Panc1 (cell line): ENCODE results near the gene KRT78. TPM values are rescaled to one million over a fixed set of nuclear protein-coding genes. Genes with fewer than 3 reads are reported as not detected.

Experiments used
- ATAC-seq: fragments of 200-7000 bp; cut with Tn5 transposase; 2 replicates; pipeline ENCODE4 v1.9.1; 2020; ENCODE audit warnings: mild to moderate bottlenecking, moderate library complexity
- BruUV-seq: library from RNA; stranded (reverse); fragments of 400-500 nt; replicated peaks from 2 replicates; lab custom pipeline; 2021; lab: Mats Ljungman, UMichigan
- CTCF ChIA-PET: fragments of 300-600 bp; sonication (Branson Sonifier 250); formaldehyde crosslinking; loops from one replicate; lab custom pipeline; 2022; ENCODE audit warnings: antibody characterized with exemption; lab: Charles Lee
- POLR2A ChIA-PET: fragments of 300-600 bp; sonication (Branson Sonifier 250); formaldehyde crosslinking; loops from one replicate; lab custom pipeline; 2022; ENCODE audit warnings: antibody characterized with exemption; lab: Charles Lee
- DNase-seq: peaks from one replicate; pipeline ENCODE4 v3.0.0-alpha.2; 2010; ENCODE audit warnings: low read depth, low spot score
- H3K27ac ChIP-seq: 2 replicates; pipeline ENCODE4 v1.5.1; 2011; ENCODE audit warnings: mild to moderate bottlenecking, low read length, inconsistent platforms
- H3K27me3 ChIP-seq: fragments of 200-500 bp; sonication (Bioruptor generic); 2 replicates; pipeline ENCODE4 v1.6.0; 2014; ENCODE audit warnings: low read length, inconsistent platforms; ENCODE audit not compliant: control insufficient read depth, insufficient read depth
- H3K36me3 ChIP-seq: fragments of 200-500 bp; sonication (Bioruptor generic); 2 replicates; pipeline ENCODE4 v1.5.1; 2014; ENCODE audit warnings: inconsistent platforms, mild to moderate bottlenecking, low read length, moderate library complexity; ENCODE audit not compliant: control insufficient read depth, insufficient read depth
- H3K4me1 ChIP-seq: 2 replicates; pipeline ENCODE4 v1.5.1; 2011; ENCODE audit warnings: inconsistent platforms, mild to moderate bottlenecking, low read length, moderate library complexity; ENCODE audit not compliant: control insufficient read depth, insufficient read depth
- H3K4me3 ChIP-seq, 2 experiments: 2 replicates each; pipeline ENCODE4 v1.5.1; 2011 to 2012; ENCODE audit warnings: low read depth in 2 of 2, low read length in 2 of 2, mild to moderate bottlenecking in 2 of 2, inconsistent platforms in 1 of 2, moderate library complexity in 1 of 2
- H3K9me3 ChIP-seq: fragments of 200-500 bp; sonication (Bioruptor generic); 2 replicates; pipeline ENCODE4 v1.5.1; 2014; ENCODE audit warnings: low read depth, mild to moderate bottlenecking, inconsistent platforms, low read length, moderate library complexity; ENCODE audit not compliant: control insufficient read depth, insufficient read depth
- POLR2AphosphoS5 ChIP-seq: IDR thresholded peaks from 2 replicates; pipeline ENCODE4 v1.6.1; 2012; ENCODE audit warnings: mild to moderate bottlenecking, low read depth, low read length, moderate library complexity
- SIN3A ChIP-seq: IDR thresholded peaks from 2 replicates; pipeline ENCODE4 v1.6.1; 2012; ENCODE audit warnings: low read depth, mild to moderate bottlenecking, low read length, moderate library complexity, borderline replicate concordance; ENCODE audit not compliant: insufficient read depth
- TCF7L2 ChIP-seq: IDR thresholded peaks from 2 replicates; pipeline ENCODE4 v1.6.1; 2011; ENCODE audit warnings: mild to moderate bottlenecking, low read depth, low read length, inconsistent platforms
- in situ Hi-C: cut with HindIII; loops from 2 replicates; pipeline ENCODE4 v1.10.0; 2016; ENCODE audit warnings: low sequenced_read_pairs, low pct_unique_long_range_greater_than_20kb
- intact Hi-C: fragments of 100-400 bp; cut with micrococcal nuclease; formaldehyde crosslinking; loops from one replicate; pipeline ENCODE4 v1.10.0; 2022; ENCODE audit not compliant: unreplicated experiment
- total RNA-seq: library from RNA; stranded (reverse); gene quantifications from one replicate; pipeline ENCODE4 v1.2.1, GENCODE V29; 2021; ENCODE audit not compliant: unreplicated experiment
- TF ChIP-seq, protein P1 (sequence below): fragments of 450-650 bp; IDR thresholded peaks from 2 replicates; pipeline ENCODE4 v1.5.1; 2017; ENCODE audit warnings: mild to moderate bottlenecking
- TF ChIP-seq, protein P2 (sequence below), 2 experiments: IDR thresholded peaks; 2 replicates each; pipeline ENCODE4 v1.6.1; 2011 to 2012; ENCODE audit warnings: low read depth in 2 of 2, control low read depth in 1 of 2, low read length in 1 of 2, mild to moderate bottlenecking in 1 of 2, moderate library complexity in 1 of 2; ENCODE audit not compliant: insufficient read depth in 1 of 2

KRT78 gene
- total RNA-seq, 1 experiment from 2014 or later: not detected

DNA sequence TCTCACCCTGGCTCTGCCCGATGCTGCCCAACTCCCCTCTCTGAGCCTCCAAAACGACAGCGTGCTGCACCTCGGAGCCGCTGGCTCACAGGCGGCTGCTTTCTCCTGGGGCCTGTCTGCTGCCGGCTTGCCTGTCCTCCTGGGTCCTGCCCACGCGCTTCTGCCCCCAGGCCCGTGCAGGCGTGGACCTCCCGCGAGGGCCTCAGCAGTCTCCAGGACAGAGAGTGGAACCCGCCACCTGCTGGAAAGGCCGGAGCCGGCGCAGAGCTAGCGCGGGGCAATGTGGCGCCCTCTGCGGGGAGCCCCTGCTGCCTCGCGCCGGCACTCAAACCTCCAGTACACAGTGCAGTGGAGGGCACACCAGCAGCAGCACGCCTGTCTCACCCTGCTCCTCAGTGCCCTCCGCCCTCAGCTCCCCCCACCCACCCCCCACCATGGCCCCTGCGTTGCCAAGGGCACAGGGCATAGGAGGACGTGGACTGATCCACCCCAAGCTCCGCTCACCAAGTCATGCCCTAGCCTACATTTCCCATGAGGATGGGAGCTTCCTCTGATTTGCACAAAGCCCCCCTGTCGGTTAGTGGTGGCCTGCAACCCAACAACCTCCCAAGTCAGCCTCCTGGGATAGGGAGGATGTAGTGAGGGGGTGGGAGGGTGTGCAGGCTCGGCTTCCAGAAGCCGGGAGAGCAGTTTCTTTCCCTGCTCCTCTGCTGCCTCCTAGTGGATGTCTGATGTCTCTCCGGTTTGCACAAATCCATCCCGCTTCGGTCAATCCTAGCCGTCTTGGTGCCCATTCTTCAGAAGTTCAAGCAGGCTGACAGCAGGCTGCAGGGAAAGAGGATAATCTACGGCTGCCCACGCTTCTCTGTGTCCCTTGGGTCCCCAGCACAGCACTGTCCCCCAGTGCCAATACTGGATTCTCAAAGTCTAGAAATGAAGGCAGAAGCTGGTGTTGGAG, 30.9 kb upstream of the KRT78 start:
- H3K27me3 ChIP-seq: no peaks in the 10 kb centered on the region
- TF ChIP-seq SIN3A: no peak
- TF ChIP-seq, protein P1, sequence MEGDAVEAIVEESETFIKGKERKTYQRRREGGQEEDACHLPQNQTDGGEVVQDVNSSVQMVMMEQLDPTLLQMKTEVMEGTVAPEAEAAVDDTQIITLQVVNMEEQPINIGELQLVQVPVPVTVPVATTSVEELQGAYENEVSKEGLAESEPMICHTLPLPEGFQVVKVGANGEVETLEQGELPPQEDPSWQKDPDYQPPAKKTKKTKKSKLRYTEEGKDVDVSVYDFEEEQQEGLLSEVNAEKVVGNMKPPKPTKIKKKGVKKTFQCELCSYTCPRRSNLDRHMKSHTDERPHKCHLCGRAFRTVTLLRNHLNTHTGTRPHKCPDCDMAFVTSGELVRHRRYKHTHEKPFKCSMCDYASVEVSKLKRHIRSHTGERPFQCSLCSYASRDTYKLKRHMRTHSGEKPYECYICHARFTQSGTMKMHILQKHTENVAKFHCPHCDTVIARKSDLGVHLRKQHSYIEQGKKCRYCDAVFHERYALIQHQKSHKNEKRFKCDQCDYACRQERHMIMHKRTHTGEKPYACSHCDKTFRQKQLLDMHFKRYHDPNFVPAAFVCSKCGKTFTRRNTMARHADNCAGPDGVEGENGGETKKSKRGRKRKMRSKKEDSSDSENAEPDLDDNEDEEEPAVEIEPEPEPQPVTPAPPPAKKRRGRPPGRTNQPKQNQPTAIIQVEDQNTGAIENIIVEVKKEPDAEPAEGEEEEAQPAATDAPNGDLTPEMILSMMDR: peak; percentile 98
- H3K27ac ChIP-seq: peak overlapping the region; percentile 52; the same call in 1 of the 2 replicates
- in situ Hi-C loops (loop anchor here (25.0 kb wide), 1 partner anchor 108 kb away; no protein-coding TSS in a partner anchor), intact Hi-C loops (loop anchor here (5.0 kb wide), 1 partner anchor 507 kb away; no protein-coding TSS in a partner anchor)
- CTCF ChIA-PET: interaction anchor here (0.5 to 3.0 kb wide), 28 partner anchors 9 to 980 kb away, joined by 3 to 19 read pairs (median 4); no protein-coding TSS in a partner anchor
- peak; percentile 92 for ATAC-seq
- no TSS peak for BruUV-seq
- peak; percentile 77 for DNase-seq
- H3K36me3 ChIP-seq: no peaks in the 10 kb centered on the region
- peaks cover 14% of the 10 kb centered on the region for H3K4me1 ChIP-seq
- H3K9me3 ChIP-seq: no peaks in the 10 kb centered on the region
- peak overlapping the region; percentile 32 to 66 for H3K4me3 ChIP-seq
- POLR2A ChIA-PET: interaction anchor here (0.6 kb wide), 1 partner anchor 58 kb away, joined by 6 read pairs; no protein-coding TSS in a partner anchor

DNA sequence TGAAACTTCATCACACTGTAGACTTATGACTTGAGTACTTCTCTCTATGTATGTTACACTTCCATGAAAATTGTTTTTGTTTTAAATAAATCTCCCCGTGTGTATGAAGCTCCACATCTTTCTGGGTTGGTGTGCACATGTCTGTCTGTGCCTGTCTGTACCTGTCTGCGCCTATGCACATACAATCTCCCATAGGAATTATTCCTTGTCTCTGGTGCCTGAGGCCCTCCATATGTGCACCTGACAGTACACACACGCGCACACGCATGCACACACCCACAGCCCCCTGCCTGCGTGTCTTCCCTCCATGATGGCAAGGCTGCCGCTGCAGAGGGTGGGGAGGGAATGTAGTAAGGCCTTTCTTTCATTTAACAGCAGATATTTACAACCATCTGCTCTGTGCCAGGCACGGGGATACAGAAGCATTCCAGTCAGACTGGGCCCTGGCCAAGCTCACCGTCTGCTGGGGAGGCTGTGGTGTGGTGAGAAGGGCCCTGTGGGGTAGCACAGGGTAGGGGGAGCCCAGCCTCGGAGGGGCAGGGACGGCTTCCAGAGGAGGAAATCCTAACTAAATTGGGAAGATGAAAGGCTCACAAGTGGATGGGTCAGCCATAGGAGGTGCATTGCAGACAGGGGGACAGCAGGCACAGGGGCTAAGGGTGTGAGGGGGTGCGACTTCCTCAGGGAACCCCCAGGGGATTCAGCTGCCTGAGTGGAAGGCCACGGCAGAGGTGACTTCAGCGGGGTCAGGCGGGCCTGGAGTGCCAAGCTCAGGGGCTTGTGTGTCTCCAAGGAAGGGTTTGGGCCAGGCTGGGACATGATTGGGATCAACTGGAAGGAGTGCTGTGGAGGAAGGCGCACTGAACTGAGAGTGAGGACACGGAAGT, 30.0 kb upstream of the KRT78 start:
- in situ Hi-C loops: loop anchor here (25.0 kb wide), 1 partner anchor 109 kb away; no protein-coding TSS in a partner anchor
- ChIA-PET CTCF (interaction anchor here (0.6 to 3.0 kb wide), 15 partner anchors 8 to 740 kb away, joined by 3 to 19 read pairs (median 5); no protein-coding TSS in a partner anchor), POLR2A (no interaction called here)
- no TSS peak for BruUV-seq
- no peaks in the 10 kb centered on the region for H3K36me3 ChIP-seq
- H3K9me3 ChIP-seq: no peaks in the 10 kb centered on the region
- peak overlapping the region; percentile 52; the same call in 1 of the 2 replicates for H3K27ac ChIP-seq
- H3K27me3 ChIP-seq: no peaks in the 10 kb centered on the region
- DNase-seq: no peak
- intact Hi-C loops: loop anchor here (5.0 kb wide), 1 partner anchor 506 kb away; no protein-coding TSS in a partner anchor
- peaks cover 18% of the 10 kb centered on the region for H3K4me1 ChIP-seq
- no peak for ATAC-seq
- H3K4me3 ChIP-seq: peak overlapping the region; percentile 6 to 66; a peak in 3 of 4 replicates
- TF ChIP-seq TCF7L2: no peak
- TF ChIP-seq POLR2AphosphoS5: no peak
- no peak for TF ChIP-seq SIN3A
- TF ChIP-seq, protein P2, sequence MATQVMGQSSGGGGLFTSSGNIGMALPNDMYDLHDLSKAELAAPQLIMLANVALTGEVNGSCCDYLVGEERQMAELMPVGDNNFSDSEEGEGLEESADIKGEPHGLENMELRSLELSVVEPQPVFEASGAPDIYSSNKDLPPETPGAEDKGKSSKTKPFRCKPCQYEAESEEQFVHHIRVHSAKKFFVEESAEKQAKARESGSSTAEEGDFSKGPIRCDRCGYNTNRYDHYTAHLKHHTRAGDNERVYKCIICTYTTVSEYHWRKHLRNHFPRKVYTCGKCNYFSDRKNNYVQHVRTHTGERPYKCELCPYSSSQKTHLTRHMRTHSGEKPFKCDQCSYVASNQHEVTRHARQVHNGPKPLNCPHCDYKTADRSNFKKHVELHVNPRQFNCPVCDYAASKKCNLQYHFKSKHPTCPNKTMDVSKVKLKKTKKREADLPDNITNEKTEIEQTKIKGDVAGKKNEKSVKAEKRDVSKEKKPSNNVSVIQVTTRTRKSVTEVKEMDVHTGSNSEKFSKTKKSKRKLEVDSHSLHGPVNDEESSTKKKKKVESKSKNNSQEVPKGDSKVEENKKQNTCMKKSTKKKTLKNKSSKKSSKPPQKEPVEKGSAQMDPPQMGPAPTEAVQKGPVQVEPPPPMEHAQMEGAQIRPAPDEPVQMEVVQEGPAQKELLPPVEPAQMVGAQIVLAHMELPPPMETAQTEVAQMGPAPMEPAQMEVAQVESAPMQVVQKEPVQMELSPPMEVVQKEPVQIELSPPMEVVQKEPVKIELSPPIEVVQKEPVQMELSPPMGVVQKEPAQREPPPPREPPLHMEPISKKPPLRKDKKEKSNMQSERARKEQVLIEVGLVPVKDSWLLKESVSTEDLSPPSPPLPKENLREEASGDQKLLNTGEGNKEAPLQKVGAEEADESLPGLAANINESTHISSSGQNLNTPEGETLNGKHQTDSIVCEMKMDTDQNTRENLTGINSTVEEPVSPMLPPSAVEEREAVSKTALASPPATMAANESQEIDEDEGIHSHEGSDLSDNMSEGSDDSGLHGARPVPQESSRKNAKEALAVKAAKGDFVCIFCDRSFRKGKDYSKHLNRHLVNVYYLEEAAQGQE (IDR thresholded peaks at IDR 0.05; ENCODE audit: insufficient read depth in 1 of 2, low read depth in 2 of 2, low read length in 1 of 2): no peak
- TF ChIP-seq, protein P1: no peak
